CD14-positive monocyte (primary cell): Measurements from ENCODE around the gene ATP8B3. TPM values are rescaled to one million over a fixed set of nuclear protein-coding genes. Genes with fewer than 3 reads are reported as not detected.

Source experiments
- DNase-seq, 3 donors: peaks; one replicate each; pipeline ENCODE4 v3.0.0-alpha.2; 2011 to 2022
- H2AFZ ChIP-seq: 2 replicates; pipeline ENCODE4 v1.6.0; 2012; ENCODE audit warnings: mild to moderate bottlenecking, low read depth, low read length, inconsistent platforms; ENCODE audit not compliant: insufficient read depth, poor library complexity, severe bottlenecking
- H3K27ac ChIP-seq, 2 donors: 1 replicate in 1 of 2; 2 replicates in 1 of 2; pipeline ENCODE4 v1.5.1; 2012 to 2013; ENCODE audit warnings: low read length in 2 of 2, control low read depth in 1 of 2, inconsistent platforms in 1 of 2, low read depth in 1 of 2, mild to moderate bottlenecking in 1 of 2
- H3K27me3 ChIP-seq, 2 donors: one replicate each; pipeline versions ENCODE4 v1.6.0 to v1.6.1; 2011 to 2013; ENCODE audit warnings: low read length in 2 of 2; ENCODE audit not compliant: control insufficient read depth in 2 of 2, insufficient read depth in 2 of 2
- H3K36me3 ChIP-seq, 2 donors: replicated peaks in 1 of 2; 1 replicate in 1 of 2; 2 replicates in 1 of 2; pipeline versions ENCODE4 v1.5.1 to v1.6.1; 2012 to 2013; ENCODE audit warnings: low read length in 2 of 2, control low read depth in 1 of 2, inconsistent platforms in 1 of 2, mild to moderate bottlenecking in 1 of 2; ENCODE audit not compliant: insufficient read depth in 2 of 2, control insufficient read depth in 1 of 2
- H3K4me1 ChIP-seq, 2 donors: 1 replicate in 1 of 2; 2 replicates in 1 of 2; pipeline versions ENCODE4 v1.5.1 to v1.6.1; 2012 to 2013; ENCODE audit warnings: low read length in 2 of 2, control low read depth in 1 of 2, inconsistent platforms in 1 of 2, mild to moderate bottlenecking in 1 of 2, moderate library complexity in 1 of 2; ENCODE audit not compliant: insufficient read depth in 2 of 2, control insufficient read depth in 1 of 2
- H3K4me2 ChIP-seq: replicated peaks from 2 replicates; pipeline ENCODE3; 2012; ENCODE audit warnings: low read length, moderate library complexity, mild to moderate bottlenecking; ENCODE audit not compliant: poor library complexity, severe bottlenecking; ENCODE audit errors: extremely low read depth
- H3K4me3 ChIP-seq, 3 experiments: fragments of 200-600 bp in 1 of 3; sonication (generic) in 1 of 3; replicated peaks in 1 of 3; 1 replicate in 2 of 3; 2 replicates in 1 of 3; pipeline ENCODE4 v1.5.1; 2011 to 2013; ENCODE audit warnings: low read length in 3 of 3, mild to moderate bottlenecking in 3 of 3, control low read depth in 2 of 3, low read depth in 2 of 3, inconsistent platforms in 1 of 3, moderate library complexity in 1 of 3
- H3K79me2 ChIP-seq: 2 replicates; pipeline ENCODE4 v1.6.0; 2012; ENCODE audit warnings: mild to moderate bottlenecking, control low read depth, inconsistent platforms, low read length, moderate library complexity; ENCODE audit not compliant: insufficient read depth
- H3K9ac ChIP-seq: 2 replicates; pipeline ENCODE4 v1.6.0; 2017; ENCODE audit warnings: low read length, mild to moderate bottlenecking; ENCODE audit not compliant: insufficient read depth, poor library complexity, severe bottlenecking
- H3K9me3 ChIP-seq, 2 donors: replicated peaks in 1 of 2; 1 replicate in 1 of 2; 2 replicates in 1 of 2; pipeline versions ENCODE4 v1.5.1 to v1.6.1; 2012 to 2013; ENCODE audit warnings: low read length in 2 of 2, control low read depth in 1 of 2; ENCODE audit not compliant: control insufficient read depth in 1 of 2, insufficient read depth in 1 of 2
- H4K20me1 ChIP-seq: 2 replicates; pipeline ENCODE4 v1.6.0; 2012; ENCODE audit warnings: mild to moderate bottlenecking, low read length, control low read depth, moderate library complexity; ENCODE audit not compliant: insufficient read depth
- H3K27ac Mint-ChIP-seq, 7 donors: one replicate each; pipeline ENCODE4 v1.8.0; 2020; ENCODE audit warnings: mild to moderate bottlenecking in 7 of 7, mixed read lengths in 7 of 7, moderate library complexity in 6 of 7, inconsistent platforms in 2 of 7
- H3K27me3 Mint-ChIP-seq, 3 donors: one replicate each; pipeline ENCODE4 v1.8.0; 2021 to 2022; ENCODE audit warnings: low read depth in 3 of 3, mild to moderate bottlenecking in 3 of 3, mixed read lengths in 3 of 3, moderate library complexity in 3 of 3, inconsistent platforms in 1 of 3
- H3K36me3 Mint-ChIP-seq, 2 donors: one replicate each; pipeline ENCODE4 v1.8.0; 2020; ENCODE audit warnings: mixed read lengths in 2 of 2, inconsistent platforms in 1 of 2, mild to moderate bottlenecking in 1 of 2
- H3K4me1 Mint-ChIP-seq: one replicate; pipeline ENCODE4 v1.8.0; 2020; ENCODE audit warnings: mild to moderate bottlenecking, mixed read lengths
- H3K4me3 Mint-ChIP-seq, 2 donors: one replicate each; pipeline ENCODE4 v1.8.0; 2020; ENCODE audit warnings: mild to moderate bottlenecking in 2 of 2, mixed read lengths in 2 of 2, moderate library complexity in 1 of 2
- H3K9me3 Mint-ChIP-seq, 7 donors: one replicate each; pipeline ENCODE4 v1.8.0; 2020 to 2022; ENCODE audit warnings: mixed read lengths in 7 of 7, mild to moderate bottlenecking in 6 of 7, moderate library complexity in 6 of 7, inconsistent platforms in 2 of 7
- CTCF ChIP-seq: fragments of 200-600 bp; IDR thresholded peaks from one replicate; pipeline ENCODE4 v1.8.0; 2022; ENCODE audit warnings: antibody characterized with exemption, mild to moderate bottlenecking
- WGBS: methylation state at CpG from one replicate; pipeline ENCODE4 v1.1.5; 2013; ENCODE audit warnings: missing lambda C conversion rate; ENCODE audit not compliant: insufficient coverage; 5-methylcytosine and 5-hydroxymethylcytosine counted together
- intact Hi-C, 2 donors: fragments of 100-400 bp; cut with micrococcal nuclease; formaldehyde crosslinking; loops; one replicate each; pipeline versions ENCODE4 v1.15.0 to v1.15.1; 2023
- polyA plus RNA-seq, 3 donors: library from polyadenylated mRNA; depleted of rRNA in 1 of 3; unstranded in 2 of 3; stranded (reverse) in 1 of 3; fragments of 300-500 nt in 2 of 3; fragments of >200 nt in 1 of 3; fragmentation: Illumina TruSeq in 2 of 3; gene quantifications; 1 replicate in 2 of 3; 2 replicates in 1 of 3; pipeline ENCODE4 v1.2.3, GENCODE V29; 2012 to 2021

ATP8B3 gene
- polyA plus RNA-seq, 3 donors: 1.6 to 8.2 (median 1.8) TPM

- 21% methylated on average over 12 of the region's 13 CpGs for WGBS
Measured at GRCh38 chr19:1811472-1811894, 593 bp downstream of the ATP8B3 start.

DNA sequence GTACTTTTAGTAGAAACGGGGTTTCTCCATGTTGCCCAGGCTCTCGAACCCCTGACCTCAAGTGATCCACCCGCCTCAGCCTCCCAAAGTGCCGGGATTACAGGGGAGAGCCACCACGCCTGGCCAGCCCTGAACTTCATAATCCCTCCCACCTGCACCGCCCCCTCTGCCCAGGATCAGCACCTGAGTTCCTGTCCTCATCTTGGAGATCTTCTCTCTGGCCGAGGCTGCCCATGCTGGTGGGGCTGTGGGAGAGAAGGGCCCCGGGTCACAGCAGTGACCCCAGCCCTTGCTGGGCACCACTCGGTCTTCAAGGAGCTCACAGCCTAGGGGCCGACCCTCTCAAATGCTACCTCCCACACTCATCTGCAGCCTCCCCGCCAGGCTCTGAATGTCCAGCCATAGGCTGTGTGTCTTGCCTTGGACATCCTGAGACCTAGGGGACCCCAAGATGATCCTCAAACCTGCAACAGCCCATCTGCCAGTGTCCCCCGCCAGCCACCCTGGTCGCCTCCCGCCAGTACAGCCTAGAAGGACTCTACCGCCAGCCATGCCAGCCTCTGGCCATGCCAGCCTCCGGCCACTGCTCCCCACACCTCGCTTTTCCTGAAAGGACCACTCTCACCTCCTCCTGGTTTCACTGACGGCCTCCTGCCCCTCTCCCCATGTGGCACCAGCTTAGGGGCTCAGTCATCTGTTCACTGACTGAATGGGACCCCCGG, 1.5 kb downstream of the ATP8B3 start:
- 97% methylated on average over 14 of the region's 19 CpGs for WGBS
- no peaks in the 10 kb centered on the region for H3K9me3 Mint-ChIP-seq
- intact Hi-C loops: loop anchor here in 1 of 2 donors (5.0 kb wide), 1 partner anchor 243 kb away; the partner anchor contains the start of gene MEX3D

More at GRCh38 chr19:1811472-1811894, 593 bp downstream of the ATP8B3 start:
- Mint-ChIP-seq H3K4me3 (peak overlapping the region; percentile 76 to 97), H3K36me3 (peaks cover 13 to 33% of the 10 kb centered on the region in 2 donors), H3K27me3 (no peaks in the 10 kb centered on the region), H3K4me1 (peaks cover 16% of the 10 kb centered on the region), H3K27ac (peak overlapping the region in 6 of 7 donors; percentile 42 to 98 (median 70)), H3K9me3 (no peaks in the 10 kb centered on the region)
- H2AFZ ChIP-seq: peak overlapping the region; percentile 81
- H3K4me1 ChIP-seq: peaks cover 19 to 26% of the 10 kb centered on the region in 2 donors
- peak; percentile 41 to 77 (median 65) for DNase-seq
- peak overlapping the region; percentile 60 to 72 (median 63) for H3K4me3 ChIP-seq
- H3K79me2 ChIP-seq: no peaks in the 10 kb centered on the region
- TF ChIP-seq CTCF: no peak
- intact Hi-C loops: loop anchor here in 1 of 2 donors (5.0 kb wide), 1 partner anchor 244 kb away; the partner anchor contains the start of gene MEX3D
- H3K9me3 ChIP-seq: no peaks in the 10 kb centered on the region
- H3K27me3 ChIP-seq: no peaks in the 10 kb centered on the region
- H4K20me1 ChIP-seq: peaks cover 15% of the 10 kb centered on the region
- peak overlapping the region in 1 of 2 donors; percentile 53 for H3K27ac ChIP-seq
- H3K9ac ChIP-seq: peak overlapping the region; percentile 71
- H3K36me3 ChIP-seq: peaks cover 14% of the 10 kb centered on the region in 2 donors
- peak overlapping the region; percentile 69 for H3K4me2 ChIP-seq

More for the DNA sequence above, 1.5 kb downstream of the ATP8B3 start:
- Mint-ChIP-seq H3K27ac (peak overlapping the region in 3 of 7 donors; percentile 14 to 66 (median 63)), H3K4me1 (peaks cover 16% of the 10 kb centered on the region), H3K4me3 (peak overlapping the region in 1 of 2 donors; percentile 9), H3K36me3 (peaks cover 13 to 32% of the 10 kb centered on the region in 2 donors), H3K27me3 (no peaks in the 10 kb centered on the region)
- Histone ChIP-seq H3K27me3 (no peaks in the 10 kb centered on the region), H3K4me2 (no peak overlapping the region), H4K20me1 (peaks cover 15% of the 10 kb centered on the region), H3K4me1 (peaks cover 19 to 26% of the 10 kb centered on the region in 2 donors), H2AFZ (no peak overlapping the region), H3K27ac (no peak overlapping the region), H3K9me3 (no peaks in the 10 kb centered on the region), H3K79me2 (no peaks in the 10 kb centered on the region), H3K36me3 (peaks cover 13 to 14% of the 10 kb centered on the region in 2 donors), H3K4me3 (no peak overlapping the region), H3K9ac (no peak overlapping the region)
- DNase-seq: no peak
- TF ChIP-seq CTCF: no peak
